Measurements from ENCODE around the gene CNTNAP2.
"Not testable (repeated sequence)": the region's sequence is repeated elsewhere in the genome, so short reads cannot be mapped to it uniquely, and the experiment has no call there.

The CNTNAP2 gene

GRCh38 chr7:148011753-148012152 is 1895.2 kb downstream of the CNTNAP2 start:
- no peak for DNase-seq

GRCh38 chr7:148014001-148014400 is 1897.4 kb downstream of the CNTNAP2 start:
- no peak for DNase-seq

DNA sequence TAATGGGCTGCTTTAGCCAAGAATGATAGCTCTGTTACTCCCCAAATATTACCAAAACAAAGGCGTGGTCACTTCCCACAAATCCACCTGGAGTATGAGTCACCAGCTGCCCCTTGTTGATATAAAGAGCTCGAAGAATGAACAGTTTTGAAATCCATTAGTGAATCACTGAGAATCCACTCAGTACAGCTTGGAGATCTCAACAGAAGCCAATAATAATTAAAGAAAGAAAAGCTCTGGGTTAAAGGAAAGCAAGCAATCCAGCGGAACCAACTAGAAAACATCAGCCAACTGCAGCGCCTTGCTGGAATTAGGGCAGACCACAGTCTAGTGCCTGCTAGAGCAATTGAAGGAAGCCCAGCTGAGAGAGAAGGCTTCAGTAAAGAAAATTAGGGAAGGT is 1897.9 kb downstream of the CNTNAP2 start:
- DNase-seq: no peak

GRCh38 chr7:148017126-148017525 is 1900.5 kb downstream of the CNTNAP2 start:
- DNase-seq: no peak

- no peak for DNase-seq
Observed at GRCh38 chr7:148020679-148021078, 1904.1 kb downstream of the CNTNAP2 start.

DNA sequence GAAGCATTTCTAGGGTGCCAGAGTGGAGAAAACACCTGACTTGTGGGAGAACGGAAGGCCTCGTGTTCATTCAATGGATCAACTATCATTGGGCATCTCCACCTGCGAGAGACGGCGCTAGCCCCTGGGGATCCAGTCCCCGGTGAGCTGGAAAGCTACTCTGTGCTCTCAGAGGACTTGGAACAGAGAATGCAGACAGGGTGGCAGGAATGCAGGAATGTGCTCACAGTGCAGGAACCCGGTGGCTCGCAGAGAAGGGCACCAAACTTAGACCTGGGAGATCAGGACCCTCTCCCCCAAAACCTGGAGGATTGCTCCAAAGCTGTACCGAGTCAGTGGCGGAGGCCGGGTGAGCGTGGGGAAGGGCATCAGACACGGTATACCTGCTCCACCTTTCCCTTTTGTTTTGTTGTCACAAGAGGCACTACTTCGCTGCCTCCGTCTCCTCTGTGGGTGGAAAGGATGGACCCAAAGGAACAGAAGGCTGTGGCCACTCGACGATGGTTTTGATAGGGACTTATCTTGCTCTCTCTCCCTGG is 1905.0 kb downstream of the CNTNAP2 start:
- DNase-seq: no peak

- DNase-seq: no peak
Observed at GRCh38 chr7:148022832-148023231, 1906.2 kb downstream of the CNTNAP2 start.

- no peak for DNase-seq
Observed at GRCh38 chr7:148026713-148027112, 1910.1 kb downstream of the CNTNAP2 start.

DNA sequence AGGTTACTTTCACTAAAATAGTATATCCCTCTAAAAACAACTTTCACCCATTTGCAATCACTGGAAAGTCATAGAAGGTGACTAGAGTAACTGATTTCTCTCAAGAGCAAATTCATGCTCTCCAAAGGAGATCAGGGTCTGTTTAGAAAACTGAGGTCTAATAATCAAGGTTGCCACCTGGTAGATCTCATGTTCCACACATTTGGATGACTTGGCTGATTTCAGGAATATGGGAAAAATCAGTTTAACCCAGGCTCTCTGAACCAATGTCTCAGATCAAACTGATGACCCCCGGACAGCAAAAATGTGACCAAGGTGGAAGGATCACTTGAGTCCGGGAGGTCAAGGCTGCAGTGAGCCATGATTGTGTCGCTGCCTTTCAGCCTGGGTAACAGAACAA is 1911.6 kb downstream of the CNTNAP2 start:
- no peak for DNase-seq

- DNase-seq: no peak
Observed at GRCh38 chr7:148031019-148031418, 1914.4 kb downstream of the CNTNAP2 start.

- DNase-seq: no peak
Observed at GRCh38 chr7:148031811-148032210, 1915.2 kb downstream of the CNTNAP2 start.

DNA sequence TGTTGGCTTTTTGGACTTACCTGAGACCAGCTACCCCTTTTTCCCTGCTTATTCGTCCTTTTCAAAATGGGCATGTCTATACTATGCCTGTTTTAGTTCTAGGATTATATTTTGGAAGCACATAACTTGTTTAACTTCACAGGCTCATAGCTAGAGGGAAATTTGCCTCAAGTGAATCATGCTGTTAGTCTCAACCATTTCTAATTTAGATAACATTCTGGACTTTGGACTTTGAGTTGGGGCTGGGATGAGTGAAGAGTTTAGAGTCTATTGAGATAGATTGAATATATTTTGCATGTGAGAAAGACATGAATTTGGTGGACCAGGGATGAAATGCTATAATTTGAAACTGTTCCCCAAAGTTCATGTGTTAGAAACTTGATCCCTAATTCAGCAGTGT is 1919.3 kb downstream of the CNTNAP2 start:
- no peak for DNase-seq

GRCh38 chr7:148037044-148037443 is 1920.4 kb downstream of the CNTNAP2 start:
- no peak for DNase-seq

DNA sequence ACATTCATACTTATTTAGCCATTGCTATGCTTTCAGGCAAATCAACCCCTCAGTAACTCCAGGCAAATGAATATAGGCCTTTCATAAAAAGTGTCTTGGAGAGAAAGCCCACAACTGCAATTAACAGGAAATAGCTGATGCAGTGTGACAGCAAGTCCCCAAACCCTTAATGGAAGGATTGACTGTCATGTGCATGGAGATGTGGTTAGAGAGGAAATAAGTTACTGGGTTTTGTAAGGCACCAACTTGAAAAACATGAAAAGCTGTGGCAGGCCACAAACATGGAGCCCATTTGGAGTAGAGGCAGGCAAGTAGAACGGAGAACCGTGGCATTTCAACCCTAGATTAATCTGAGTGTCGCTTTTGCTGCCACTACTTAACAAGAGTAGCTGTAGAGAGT is 1924.6 kb downstream of the CNTNAP2 start:
- no peak for DNase-seq

DNA sequence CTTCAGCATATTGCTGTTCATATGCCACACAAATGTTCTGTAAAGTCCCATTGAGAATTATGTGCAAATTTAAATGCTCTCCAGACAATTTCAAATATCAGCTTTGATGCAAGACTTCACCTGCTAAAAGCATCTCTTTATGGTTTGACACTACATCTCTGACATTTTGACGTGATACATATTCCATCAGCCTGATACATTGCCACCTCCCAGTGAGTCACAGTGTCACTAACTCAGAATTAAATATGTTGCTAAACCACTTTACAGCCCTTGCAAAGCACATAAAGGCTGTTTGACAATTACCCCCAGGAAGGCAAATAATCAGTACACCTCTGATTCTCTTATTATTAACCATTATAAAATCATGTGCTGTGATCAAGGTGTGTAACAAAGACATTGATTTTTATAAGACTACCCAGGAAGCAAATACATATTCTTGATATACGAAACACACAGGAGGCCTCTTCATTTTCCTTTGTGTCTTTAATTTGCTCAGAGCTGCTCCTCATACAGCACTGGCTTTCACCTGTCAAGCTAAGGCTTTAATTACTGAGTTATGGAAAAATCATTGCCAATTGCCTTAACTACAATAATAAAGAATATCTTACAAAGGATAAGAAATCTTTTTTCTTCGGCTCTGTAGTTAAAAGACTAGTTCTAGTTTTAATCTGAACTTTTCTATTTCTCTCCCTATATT is 1926.5 kb downstream of the CNTNAP2 start:
- DNase-seq: no peak

DNA sequence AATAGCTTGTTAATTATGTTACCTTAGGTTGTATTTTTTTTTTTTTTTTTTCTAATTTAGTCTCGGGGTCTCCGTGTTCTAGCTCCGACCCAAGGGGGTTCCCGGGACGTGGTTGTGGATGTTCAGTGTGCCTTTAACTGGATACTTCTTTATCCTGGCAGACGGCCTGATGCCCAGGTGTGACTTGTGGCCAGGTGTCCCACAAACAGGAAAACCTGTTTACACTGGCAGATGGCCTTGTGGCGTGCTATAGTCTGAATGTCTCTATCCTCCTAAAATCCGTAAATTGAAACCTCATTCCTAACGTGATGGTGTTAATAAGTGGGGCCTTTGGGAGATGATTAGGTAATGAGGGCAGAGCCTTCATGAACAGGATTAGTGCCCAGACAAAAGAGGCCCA is 1927.6 kb downstream of the CNTNAP2 start:
- no peak for DNase-seq

DNA sequence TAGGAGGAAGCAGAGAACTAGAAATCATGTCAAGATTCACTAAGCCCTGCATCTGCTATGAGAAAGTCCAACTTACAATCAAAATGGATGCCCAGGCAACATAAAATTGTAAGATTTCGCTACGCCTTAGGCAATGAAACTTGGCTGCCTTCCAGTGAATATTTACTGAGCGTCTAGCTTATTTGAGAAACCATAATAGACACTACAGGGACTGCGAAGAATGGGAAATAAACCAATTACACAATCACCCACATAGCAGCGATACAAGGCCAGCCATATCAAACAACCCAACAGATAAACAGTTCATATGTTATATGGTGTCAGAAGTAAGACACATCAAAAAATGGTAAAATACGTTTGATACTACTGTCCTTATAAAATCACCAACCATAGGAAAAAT is 1928.9 kb downstream of the CNTNAP2 start:
- no peak for DNase-seq

GRCh38 chr7:148049068-148049467 is 1932.5 kb downstream of the CNTNAP2 start:
- DNase-seq: no peak

GRCh38 chr7:148050492-148051158 is 1934.0 kb downstream of the CNTNAP2 start:
- DNase-seq: no peak

DNA sequence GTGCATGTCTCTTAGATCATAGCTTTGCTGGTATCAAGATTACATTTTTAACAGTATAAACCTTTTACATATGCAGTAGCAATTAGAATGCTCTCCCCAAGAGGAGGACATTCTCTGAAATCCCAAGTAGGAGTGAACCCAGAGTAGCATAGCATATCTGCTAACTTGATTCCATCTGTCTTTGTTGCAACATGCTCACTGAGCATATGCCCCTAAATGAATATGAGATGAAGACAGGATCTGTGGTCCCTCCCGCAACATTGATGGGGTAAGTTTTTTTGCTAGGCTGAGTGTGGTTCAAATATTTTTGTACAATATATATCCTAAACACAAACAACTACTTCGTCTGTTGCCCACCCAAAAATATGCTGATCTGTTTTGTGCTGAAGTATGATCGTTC is 1939.8 kb downstream of the CNTNAP2 start:
- no peak for DNase-seq

GRCh38 chr7:148058092-148058491 is 1941.5 kb downstream of the CNTNAP2 start:
- no peak for DNase-seq

- DNase-seq: no peak
Observed at GRCh38 chr7:148058753-148059152, 1942.2 kb downstream of the CNTNAP2 start.

- DNase-seq: no peak
Observed at GRCh38 chr7:148060724-148061123, 1944.1 kb downstream of the CNTNAP2 start.

- not testable (repeated sequence) for DNase-seq
Observed at GRCh38 chr7:148078111-148078510, 1961.5 kb downstream of the CNTNAP2 start.

Data from activated naive CD4-positive, alpha-beta T cell treated with anti-CD3 and anti-CD28 coated beads, Interleukin-2, amount 50 U/mL, for 16 hours (primary cell).